ENCODE results near the gene POLR2A. TPM values are rescaled to one million over a fixed set of nuclear protein-coding genes. Genes with fewer than 3 reads are reported as not detected.
A peak's percentile ranks its signal among the peaks of the same experiment; 100 is the strongest.

The POLR2A gene
- total and polyA plus RNA-seq, 2 of the 13 experiments (the other 11 are each of a cell fraction or from before 2014, with no cell fraction given) = 17.8 to 18.3 TPM

- TF ChIP-seq ZNF709 (CRISPR knock-in tag; IDR thresholded peaks at IDR 0.05) = 0 out of 2 replicates have a peak, but pooled peaks have one; percentile 44
- no peak for TF ChIP-seq ZNF468 (CRISPR knock-in tag; IDR thresholded peaks at IDR 0.05)
- peak; percentile 87 for TF ChIP-seq XBP1 (CRISPR knock-in tag; IDR thresholded peaks at IDR 0.05)
- TF ChIP-seq ZSCAN20 (CRISPR knock-in tag; IDR thresholded peaks at IDR 0.05; ENCODE audit: borderline replicate concordance) = peak; percentile 91; the same call in 1 of the 2 replicates
- TF ChIP-seq ZSCAN30 (CRISPR knock-in tag; IDR thresholded peaks at IDR 0.05) = peak; percentile 84; the same call in 1 of the 2 replicates
- TF ChIP-seq, protein P1, sequence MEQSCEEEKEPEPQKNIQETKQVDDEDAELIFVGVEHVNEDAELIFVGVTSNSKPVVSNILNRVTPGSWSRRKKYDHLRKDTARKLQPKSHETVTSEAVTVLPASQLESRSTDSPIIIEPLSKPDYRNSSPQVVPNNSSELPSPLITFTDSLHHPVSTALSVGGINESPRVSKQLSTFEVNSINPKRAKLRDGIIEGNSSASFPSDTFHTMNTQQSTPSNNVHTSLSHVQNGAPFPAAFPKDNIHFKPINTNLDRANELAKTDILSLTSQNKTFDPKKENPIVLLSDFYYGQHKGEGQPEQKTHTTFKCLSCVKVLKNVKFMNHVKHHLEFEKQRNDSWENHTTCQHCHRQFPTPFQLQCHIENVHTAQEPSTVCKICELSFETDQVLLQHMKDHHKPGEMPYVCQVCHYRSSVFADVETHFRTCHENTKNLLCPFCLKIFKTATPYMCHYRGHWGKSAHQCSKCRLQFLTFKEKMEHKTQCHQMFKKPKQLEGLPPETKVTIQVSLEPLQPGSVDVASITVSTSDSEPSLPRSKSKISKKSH (CRISPR knock-in tag; IDR thresholded peaks at IDR 0.05; ENCODE audit: borderline replicate concordance) = peak; percentile 58
- TF ChIP-seq ZSCAN25 (CRISPR knock-in tag; IDR thresholded peaks at IDR 0.05) = peak; percentile 26; the same call in 1 of the 2 replicates
- TF ChIP-seq ZNF619 (CRISPR knock-in tag; IDR thresholded peaks at IDR 0.05) = no peak; the same call in none of the 2 replicates
- peak; percentile 97 for TF ChIP-seq HOXA5 (CRISPR knock-in tag; IDR thresholded peaks at IDR 0.05)
- TF ChIP-seq KLF6 (CRISPR knock-in tag; IDR thresholded peaks at IDR 0.05) = peak; percentile 96
- TF ChIP-seq ZEB1 (IDR thresholded peaks at IDR 0.05; ENCODE audit: insufficient replicate concordance, low read depth) = peak; percentile 80
- peak; percentile 41; the same call in 1 of the 2 replicates for TF ChIP-seq MAF1 (CRISPR knock-in tag; IDR thresholded peaks at IDR 0.05; ENCODE audit: borderline replicate concordance)
- TF ChIP-seq, protein P2, sequence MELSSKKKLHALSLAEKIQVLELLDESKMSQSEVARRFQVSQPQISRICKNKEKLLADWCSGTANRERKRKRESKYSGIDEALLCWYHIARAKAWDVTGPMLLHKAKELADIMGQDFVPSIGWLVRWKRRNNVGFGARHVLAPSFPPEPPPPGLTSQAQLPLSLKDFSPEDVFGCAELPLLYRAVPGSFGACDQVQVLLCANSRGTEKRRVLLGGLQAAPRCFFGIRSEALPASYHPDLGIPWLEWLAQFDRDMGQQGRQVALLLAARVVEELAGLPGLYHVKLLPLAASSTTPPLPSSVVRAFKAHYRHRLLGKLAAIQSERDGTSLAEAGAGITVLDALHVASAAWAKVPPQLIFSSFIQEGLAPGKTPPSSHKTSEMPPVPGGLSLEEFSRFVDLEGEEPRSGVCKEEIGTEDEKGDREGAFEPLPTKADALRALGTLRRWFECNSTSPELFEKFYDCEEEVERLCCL (CRISPR knock-in tag; IDR thresholded peaks at IDR 0.05; ENCODE audit: borderline replicate concordance) = peak; percentile 64; the same call in 1 of the 2 replicates
- no peak for TF ChIP-seq TCF12 (IDR thresholded peaks at IDR 0.05)
- TF ChIP-seq TCF12 (CRISPR knock-in tag; IDR thresholded peaks at IDR 0.05) = no peak
- TF ChIP-seq, protein P3, sequence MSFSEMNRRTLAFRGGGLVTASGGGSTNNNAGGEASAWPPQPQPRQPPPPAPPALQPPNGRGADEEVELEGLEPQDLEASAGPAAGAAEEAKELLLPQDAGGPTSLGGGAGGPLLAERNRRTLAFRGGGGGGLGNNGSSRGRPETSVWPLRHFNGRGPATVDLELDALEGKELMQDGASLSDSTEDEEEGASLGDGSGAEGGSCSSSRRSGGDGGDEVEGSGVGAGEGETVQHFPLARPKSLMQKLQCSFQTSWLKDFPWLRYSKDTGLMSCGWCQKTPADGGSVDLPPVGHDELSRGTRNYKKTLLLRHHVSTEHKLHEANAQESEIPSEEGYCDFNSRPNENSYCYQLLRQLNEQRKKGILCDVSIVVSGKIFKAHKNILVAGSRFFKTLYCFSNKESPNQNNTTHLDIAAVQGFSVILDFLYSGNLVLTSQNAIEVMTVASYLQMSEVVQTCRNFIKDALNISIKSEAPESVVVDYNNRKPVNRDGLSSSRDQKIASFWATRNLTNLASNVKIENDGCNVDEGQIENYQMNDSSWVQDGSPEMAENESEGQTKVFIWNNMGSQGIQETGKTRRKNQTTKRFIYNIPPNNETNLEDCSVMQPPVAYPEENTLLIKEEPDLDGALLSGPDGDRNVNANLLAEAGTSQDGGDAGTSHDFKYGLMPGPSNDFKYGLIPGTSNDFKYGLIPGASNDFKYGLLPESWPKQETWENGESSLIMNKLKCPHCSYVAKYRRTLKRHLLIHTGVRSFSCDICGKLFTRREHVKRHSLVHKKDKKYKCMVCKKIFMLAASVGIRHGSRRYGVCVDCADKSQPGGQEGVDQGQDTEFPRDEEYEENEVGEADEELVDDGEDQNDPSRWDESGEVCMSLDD (CRISPR knock-in tag; IDR thresholded peaks at IDR 0.05; ENCODE audit: borderline replicate concordance) = peak; percentile 76; the same call in 1 of the 2 replicates
- peak; percentile 94 for TF ChIP-seq ZNF792 (CRISPR knock-in tag; IDR thresholded peaks at IDR 0.05)
- no peak for TF ChIP-seq AKNA (CRISPR knock-in tag; IDR thresholded peaks at IDR 0.05; ENCODE audit: borderline replicate concordance)
Measured at GRCh38 chr17:7484067-7484918, at the start of gene POLR2A (continued).

Measured in HepG2 (cell line).